ENCODE measurements around the gene MTHFD1. TPM values are rescaled to one million over a fixed set of nuclear protein-coding genes. Genes with fewer than 3 reads are reported as not detected.

Gene MTHFD1
- total RNA-seq, 1 experiment from 2014 or later, result 153 TPM

DNA sequence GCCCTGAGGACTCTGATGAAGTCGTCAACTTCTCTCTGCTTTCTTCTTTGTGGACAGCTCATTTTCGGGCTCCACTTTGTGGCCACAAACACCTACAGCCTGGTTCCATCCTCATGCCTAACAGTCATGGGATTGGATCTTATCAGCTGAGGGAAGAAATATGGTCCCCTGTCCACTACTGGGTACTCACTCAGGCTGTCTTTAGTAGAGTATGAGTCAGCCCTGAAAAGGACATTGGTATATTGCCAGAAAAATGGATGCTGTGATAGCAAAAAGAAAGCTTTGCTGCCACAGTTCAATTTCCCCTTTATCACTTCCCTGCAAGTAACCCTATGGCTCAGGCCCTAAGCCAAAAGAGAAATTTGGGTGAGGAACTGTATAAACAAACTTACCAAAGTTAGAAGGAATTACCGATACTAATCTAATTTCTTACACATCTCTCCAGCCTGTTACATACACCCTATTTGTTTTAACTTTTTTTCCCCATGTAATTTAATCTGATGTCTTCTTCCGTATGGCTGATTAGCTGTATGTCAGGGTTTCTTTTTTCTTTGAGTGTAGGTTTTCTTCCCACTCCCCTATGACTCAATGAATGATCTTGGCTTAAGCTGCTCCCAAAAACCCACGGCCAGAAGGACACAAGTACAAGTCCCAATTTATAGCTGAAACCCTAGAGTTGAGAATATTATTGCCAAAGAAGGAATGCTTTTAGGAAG lies 29.1 kb downstream of the MTHFD1 start:
- Histone ChIP-seq H3K9ac (ENCODE audit: low read length) (no peak overlapping the region), H4K20me1 (ENCODE audit: insufficient read depth) (no peaks in the 10 kb centered on the region), H2AFZ (ENCODE audit: low read depth, low read length, poor library complexity, severe bottlenecking) (no peak overlapping the region), H3K27ac (ENCODE audit: low read depth, low read length) (no peak overlapping the region), H3K4me3 (replicated peaks in 1 of 2; ENCODE audit: low read depth in 1 of 2, low read length in 2 of 2) (no peak overlapping the region), H3K79me2 (ENCODE audit: insufficient read depth, low read length) (no peaks in the 10 kb centered on the region), H3K9me3 (ENCODE audit: control insufficient read depth in 1 of 2, insufficient read depth in 1 of 2, low read depth in 1 of 2, low read length in 2 of 2) (no peaks in the 10 kb centered on the region), H3K9me2 (ENCODE audit: insufficient read depth) (no peaks in the 10 kb centered on the region), H3K27me3 (ENCODE audit: insufficient read depth, low read length) (no peaks in the 10 kb centered on the region), H3K4me2 (ENCODE audit: low read length) (no peak overlapping the region), H3K4me1 (ENCODE audit: control insufficient read depth in 1 of 2, insufficient read depth in 2 of 2, low read length in 2 of 2) (peaks cover 8 to 13% of the 10 kb centered on the region in 2 experiments), H3K36me3 (ENCODE audit: control insufficient read depth in 1 of 2, insufficient read depth in 2 of 2, low read length in 2 of 2) (peaks cover 28 to 55% of the 10 kb centered on the region in 2 experiments)
- TF ChIP-seq, protein P1, sequence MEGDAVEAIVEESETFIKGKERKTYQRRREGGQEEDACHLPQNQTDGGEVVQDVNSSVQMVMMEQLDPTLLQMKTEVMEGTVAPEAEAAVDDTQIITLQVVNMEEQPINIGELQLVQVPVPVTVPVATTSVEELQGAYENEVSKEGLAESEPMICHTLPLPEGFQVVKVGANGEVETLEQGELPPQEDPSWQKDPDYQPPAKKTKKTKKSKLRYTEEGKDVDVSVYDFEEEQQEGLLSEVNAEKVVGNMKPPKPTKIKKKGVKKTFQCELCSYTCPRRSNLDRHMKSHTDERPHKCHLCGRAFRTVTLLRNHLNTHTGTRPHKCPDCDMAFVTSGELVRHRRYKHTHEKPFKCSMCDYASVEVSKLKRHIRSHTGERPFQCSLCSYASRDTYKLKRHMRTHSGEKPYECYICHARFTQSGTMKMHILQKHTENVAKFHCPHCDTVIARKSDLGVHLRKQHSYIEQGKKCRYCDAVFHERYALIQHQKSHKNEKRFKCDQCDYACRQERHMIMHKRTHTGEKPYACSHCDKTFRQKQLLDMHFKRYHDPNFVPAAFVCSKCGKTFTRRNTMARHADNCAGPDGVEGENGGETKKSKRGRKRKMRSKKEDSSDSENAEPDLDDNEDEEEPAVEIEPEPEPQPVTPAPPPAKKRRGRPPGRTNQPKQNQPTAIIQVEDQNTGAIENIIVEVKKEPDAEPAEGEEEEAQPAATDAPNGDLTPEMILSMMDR (IDR thresholded peaks at IDR 0.05 in 2 of 3, conservative IDR thresholded peaks at IDR 0.05 in 1 of 3; ENCODE audit: borderline replicate concordance in 1 of 3, insufficient read depth in 1 of 3, low read depth in 2 of 3, low read length in 2 of 3), result no peak
- no peak for TF ChIP-seq ZNF274 (IDR thresholded peaks at IDR 0.05; ENCODE audit: low read depth, low read length)
- TF ChIP-seq FOSL1 (IDR thresholded peaks at IDR 0.05; ENCODE audit: low read depth), result no peak
- no peak for TF ChIP-seq RAD21 (IDR thresholded peaks at IDR 0.05; ENCODE audit: low read depth)
- no peak for TF ChIP-seq JUND (IDR thresholded peaks at IDR 0.05)
- TF ChIP-seq TCF7L2 (IDR thresholded peaks at IDR 0.05; ENCODE audit: borderline replicate concordance, extremely low read depth, insufficient read depth, insufficient read length), result no peak
- no peak for TF ChIP-seq ZFX (IDR thresholded peaks at IDR 0.05)
- TF ChIP-seq EGR1 (IDR thresholded peaks at IDR 0.05; ENCODE audit: low read depth), result no peak
- no peak for TF ChIP-seq SP1 (IDR thresholded peaks at IDR 0.05; ENCODE audit: low read depth)
- TF ChIP-seq SIN3A (IDR thresholded peaks at IDR 0.05; ENCODE audit: low read depth), result no peak
- TF ChIP-seq EZH2phosphoT487 (IDR thresholded peaks at IDR 0.05; ENCODE audit: borderline replicate concordance), result no peak
- no peak for TF ChIP-seq SRF (IDR thresholded peaks at IDR 0.05; ENCODE audit: low read depth)
- TF ChIP-seq, protein P2, sequence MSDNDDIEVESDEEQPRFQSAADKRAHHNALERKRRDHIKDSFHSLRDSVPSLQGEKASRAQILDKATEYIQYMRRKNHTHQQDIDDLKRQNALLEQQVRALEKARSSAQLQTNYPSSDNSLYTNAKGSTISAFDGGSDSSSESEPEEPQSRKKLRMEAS (IDR thresholded peaks at IDR 0.05), result no peak
- no peak for TF ChIP-seq POLR2A (IDR thresholded peaks at IDR 0.05; ENCODE audit: borderline replicate concordance, extremely low read depth, insufficient read depth, insufficient read length)
- ATAC-seq, result no peak
- ChIA-PET RAD21 (ENCODE audit: low non-redundant PET in 1 of 2, low total read pairs in 2 of 2, uncharacterized antibody in 2 of 2, unreplicated experiment in 2 of 2) (no interaction called here), POLR2A (interaction anchor here (0.9 kb wide), 1 partner anchor 29 kb away, joined by 3 read pairs; the partner anchor contains the start of gene MTHFD1), CTCF (interaction anchor here (3.2 kb wide), 1 partner anchor 13 kb away, joined by 14 read pairs; no protein-coding TSS in a partner anchor)
- intact Hi-C loops (cut with micrococcal nuclease), result no loop called here
- no peak for DNase-seq (ENCODE audit: low read depth, low spot score)
- no TSS peak for BruUV-seq (replicated peaks)
